Retinal pigment epithelial cell (primary cell): ENCODE results near the gene CUTC.

Experiments used
- DNase-seq: peaks from one replicate; pipeline ENCODE4 v3.0.0-alpha.2; 2010; ENCODE audit warnings: low read depth
- H3K4me3 ChIP-seq: 2 replicates; pipeline ENCODE4 v1.5.1; 2011; ENCODE audit warnings: mild to moderate bottlenecking, low read length, control low read depth, moderate library complexity
- TF ChIP-seq, protein P1 (sequence below): conservative IDR thresholded peaks from 2 replicates; pipeline ENCODE4 v1.5.1; 2011; ENCODE audit warnings: low read depth, low read length, control low read depth, inconsistent platforms

The CUTC gene, protein sequence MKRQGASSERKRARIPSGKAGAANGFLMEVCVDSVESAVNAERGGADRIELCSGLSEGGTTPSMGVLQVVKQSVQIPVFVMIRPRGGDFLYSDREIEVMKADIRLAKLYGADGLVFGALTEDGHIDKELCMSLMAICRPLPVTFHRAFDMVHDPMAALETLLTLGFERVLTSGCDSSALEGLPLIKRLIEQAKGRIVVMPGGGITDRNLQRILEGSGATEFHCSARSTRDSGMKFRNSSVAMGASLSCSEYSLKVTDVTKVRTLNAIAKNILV

DNA sequence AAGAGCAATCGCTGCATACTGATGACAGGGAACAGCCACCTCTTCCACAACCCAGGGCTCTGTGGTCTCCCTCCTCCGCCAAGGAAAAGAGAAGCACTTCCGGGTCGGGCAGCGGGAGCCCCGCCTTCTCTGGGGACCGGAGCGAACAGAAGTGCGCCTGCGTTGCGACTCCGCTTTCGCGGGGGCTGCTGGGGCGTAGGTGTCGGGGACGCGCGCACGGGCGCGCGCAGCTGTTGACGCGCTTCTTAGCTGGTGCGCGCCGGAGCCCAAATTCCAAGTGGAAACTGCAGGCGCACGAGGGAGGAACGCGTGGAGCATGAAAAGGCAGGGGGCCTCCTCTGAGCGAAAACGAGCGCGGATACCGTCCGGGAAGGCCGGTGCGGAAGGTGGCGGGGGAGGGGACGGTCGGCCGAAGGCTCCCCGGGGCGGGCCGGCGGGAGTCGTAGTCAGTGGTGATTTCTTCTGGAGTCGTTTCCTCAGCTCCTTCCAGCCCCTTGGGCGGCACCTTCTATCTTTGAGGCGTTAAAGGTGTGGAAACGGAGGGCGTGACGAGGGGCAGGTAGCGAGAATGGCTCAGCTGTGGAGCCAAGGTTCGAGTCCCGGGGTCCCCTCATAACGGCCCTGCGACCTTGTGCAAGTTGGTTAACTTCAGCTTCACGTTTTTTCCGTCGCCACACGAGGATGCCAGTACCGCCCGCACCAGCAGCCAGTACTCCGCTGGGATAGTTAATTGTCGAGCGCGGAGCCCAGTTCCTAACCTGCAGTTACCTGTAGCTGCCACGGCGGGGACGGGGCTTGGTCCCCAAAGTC lies at the start of gene CUTC, which contains the start of gene COX15:
TSS of gene CUTC (plus strand) at position 202 of the 810 bp plus-strand sequence. CDS start at position 317, 115 bp downstream.
TSS of gene COX15 (minus strand) at position 95 of the 810 bp plus-strand sequence. CDS start at position 17, 78 bp downstream.
- peak within 1 kb of the TSS; percentile 86 for H3K4me3 ChIP-seq
- TF ChIP-seq, protein P1, sequence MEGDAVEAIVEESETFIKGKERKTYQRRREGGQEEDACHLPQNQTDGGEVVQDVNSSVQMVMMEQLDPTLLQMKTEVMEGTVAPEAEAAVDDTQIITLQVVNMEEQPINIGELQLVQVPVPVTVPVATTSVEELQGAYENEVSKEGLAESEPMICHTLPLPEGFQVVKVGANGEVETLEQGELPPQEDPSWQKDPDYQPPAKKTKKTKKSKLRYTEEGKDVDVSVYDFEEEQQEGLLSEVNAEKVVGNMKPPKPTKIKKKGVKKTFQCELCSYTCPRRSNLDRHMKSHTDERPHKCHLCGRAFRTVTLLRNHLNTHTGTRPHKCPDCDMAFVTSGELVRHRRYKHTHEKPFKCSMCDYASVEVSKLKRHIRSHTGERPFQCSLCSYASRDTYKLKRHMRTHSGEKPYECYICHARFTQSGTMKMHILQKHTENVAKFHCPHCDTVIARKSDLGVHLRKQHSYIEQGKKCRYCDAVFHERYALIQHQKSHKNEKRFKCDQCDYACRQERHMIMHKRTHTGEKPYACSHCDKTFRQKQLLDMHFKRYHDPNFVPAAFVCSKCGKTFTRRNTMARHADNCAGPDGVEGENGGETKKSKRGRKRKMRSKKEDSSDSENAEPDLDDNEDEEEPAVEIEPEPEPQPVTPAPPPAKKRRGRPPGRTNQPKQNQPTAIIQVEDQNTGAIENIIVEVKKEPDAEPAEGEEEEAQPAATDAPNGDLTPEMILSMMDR = peak; percentile 43
- DNase-seq = peak; percentile 90

DNA sequence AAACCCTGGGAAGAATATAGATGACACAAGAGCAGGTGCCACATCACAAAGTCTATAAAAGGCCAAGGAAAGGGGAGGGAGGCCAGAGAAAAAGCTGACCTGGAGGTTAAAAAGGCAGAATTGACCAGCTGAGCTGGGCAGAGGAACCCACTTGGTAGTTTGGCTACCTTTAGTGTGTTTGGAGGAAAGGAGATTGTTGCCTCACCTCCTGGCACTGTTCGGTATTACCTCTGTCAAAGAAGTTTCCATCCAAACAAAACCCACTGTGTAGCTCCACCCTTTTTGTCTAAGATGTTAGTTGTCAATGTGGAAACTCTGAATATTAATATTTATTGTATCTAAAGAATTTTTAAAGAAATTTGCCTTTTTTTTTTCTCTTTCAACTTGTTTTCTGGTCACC lies 49.3 kb upstream of the CUTC start:
- H3K4me3 ChIP-seq = no peak overlapping the region
- TF ChIP-seq, protein P1 = peak; percentile 40
- no peak for DNase-seq

DNA sequence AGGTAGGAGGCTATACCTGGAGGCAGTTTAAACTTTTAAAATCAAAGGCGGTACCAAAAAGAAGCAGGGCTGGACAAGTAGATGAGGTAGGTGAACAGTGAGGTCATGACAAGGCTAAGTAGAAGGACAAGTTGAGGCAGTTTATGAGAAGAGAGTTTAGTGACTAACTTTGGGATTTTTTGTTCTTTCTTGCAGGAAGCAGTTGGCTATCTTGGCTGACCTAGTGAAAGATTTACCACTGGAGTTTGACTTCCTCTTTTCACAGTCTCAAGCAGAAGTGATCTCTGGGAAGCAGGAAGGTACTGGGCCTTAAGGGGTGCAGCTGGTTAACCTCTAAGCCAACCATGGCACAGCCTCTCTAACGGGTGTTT lies 46.5 kb upstream of the CUTC start:
- TF ChIP-seq, protein P1 = no peak
- DNase-seq = no peak
- H3K4me3 ChIP-seq = no peak overlapping the region

DNA sequence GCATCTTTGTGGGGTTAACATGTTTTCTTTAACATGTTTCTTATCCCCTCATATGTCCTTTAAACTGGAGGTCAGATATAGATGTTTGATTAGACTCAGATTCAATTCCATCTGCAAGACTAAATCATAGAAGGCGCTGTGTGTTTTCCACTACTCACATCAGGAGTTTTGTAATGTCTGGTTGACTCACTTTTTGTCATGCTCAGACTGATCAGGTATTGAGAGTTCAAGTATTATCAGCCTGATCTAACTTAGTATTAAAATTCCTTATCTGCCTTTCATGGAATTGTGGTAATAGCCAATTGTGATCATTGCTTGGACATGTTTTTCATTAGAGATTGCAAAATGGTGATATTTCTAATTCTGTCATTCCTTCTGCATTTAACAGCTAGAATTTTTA lies 42.6 kb upstream of the CUTC start:
- DNase-seq = no peak
- H3K4me3 ChIP-seq = no peak overlapping the region

DNA sequence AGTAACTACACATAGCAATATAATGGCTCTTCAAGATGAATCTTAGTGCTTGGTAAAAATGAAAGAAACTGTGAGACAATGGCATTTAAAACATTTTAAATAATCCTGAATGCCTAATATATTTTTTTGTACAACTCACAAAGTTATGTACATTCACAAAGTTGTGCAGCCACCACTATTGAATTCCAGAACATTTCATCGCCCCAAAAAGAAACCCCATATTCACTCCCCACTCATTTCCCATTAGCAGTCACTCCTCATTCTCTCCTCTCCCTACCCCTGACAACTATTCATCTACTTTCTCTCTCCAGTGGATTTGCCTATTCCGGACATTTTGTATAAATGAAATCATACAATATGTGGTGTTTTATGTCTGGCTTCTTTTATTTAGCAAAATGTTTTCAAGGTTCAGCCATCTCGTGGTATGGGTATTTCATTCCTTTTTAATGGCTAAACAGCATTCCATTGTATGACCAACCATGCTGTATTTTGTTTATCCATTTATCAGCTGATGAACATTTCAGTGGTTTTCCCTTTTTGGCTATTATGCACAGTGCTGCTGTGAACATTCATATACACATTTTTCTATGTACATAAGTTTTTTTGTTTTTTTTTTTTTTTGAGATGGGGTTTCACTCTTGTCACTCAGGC lies 38.0 kb upstream of the CUTC start:
- no peak for DNase-seq
- no peak overlapping the region for H3K4me3 ChIP-seq
- TF ChIP-seq, protein P1 = no peak

More for the DNA sequence above, 42.6 kb upstream of the CUTC start:
- TF ChIP-seq, protein P1 = no peak

DNA sequence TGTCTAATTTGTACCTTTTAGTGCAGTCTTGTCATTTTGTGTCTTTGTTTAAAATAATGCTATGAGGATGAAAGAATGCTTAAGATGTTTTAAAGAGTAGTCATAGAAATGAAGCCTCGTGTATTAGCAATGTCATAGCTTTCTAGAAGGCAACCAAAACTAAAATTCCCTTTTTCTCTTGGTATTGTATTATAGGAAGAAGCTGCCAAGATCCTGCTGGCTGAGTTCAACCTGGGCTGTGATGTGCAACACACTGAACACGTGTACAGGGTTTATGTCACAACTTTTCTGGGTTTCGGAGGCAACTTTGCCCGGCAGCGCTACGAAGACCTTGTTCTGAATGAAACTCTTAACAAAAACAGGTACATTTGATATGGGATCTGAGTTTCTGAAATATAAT lies 36.3 kb upstream of the CUTC start:
- DNase-seq = no peak
- no peak overlapping the region for H3K4me3 ChIP-seq
- TF ChIP-seq, protein P1 = no peak
